SK-N-SH (cell line): ENCODE data around the gene KCNAB1. TPM values are rescaled to one million over a fixed set of nuclear protein-coding genes. Genes with fewer than 3 reads are reported as not detected.
A peak's percentile ranks its signal among the peaks of the same experiment; 100 is the strongest.

Experiments
- CTCF ChIA-PET: fragments of 300-600, 350-600 bp; formaldehyde crosslinking; extraction: SDS; loops from one replicate; lab custom pipeline; 2021; lab: Yijun Ruan, JAX
- POLR2A ChIA-PET: fragments of 350-600 bp; sonication (Branson Sonifier 250); formaldehyde crosslinking; extraction: SDS; loops from one replicate; lab custom pipeline; 2020; ENCODE audit warnings: antibody characterized with exemption, inconsistent platforms; lab: Yijun Ruan, JAX
- DNase-seq: peaks from one replicate; pipeline ENCODE4 v3.0.0; 2012
- H2AFZ ChIP-seq: fragments of 200-600 bp; sonication (generic); 2 replicates; pipeline ENCODE4 v1.8.1; 2016; ENCODE audit warnings: antibody characterized with exemption, mild to moderate bottlenecking, low read depth
- H3F3A ChIP-seq: fragments of 200-600 bp; sonication (generic); replicated peaks from 2 replicates; pipeline ENCODE3; 2016; ENCODE audit warnings: antibody characterized with exemption, mild to moderate bottlenecking; ENCODE audit not compliant: insufficient read depth
- H3K27ac ChIP-seq, 2 experiments: fragments of 200-500 bp in 1 of 2; fragments of 200-600 bp in 1 of 2; sonication (Bioruptor generic) in 1 of 2; sonication (generic), shearing (Covaris generic) in 1 of 2; 2 replicates each; pipeline versions ENCODE4 v1.5.1 to v1.6.1; 2014 to 2016; ENCODE audit warnings: low read depth in 2 of 2, inconsistent platforms in 1 of 2, low read length in 1 of 2, mild to moderate bottlenecking in 1 of 2, mixed read lengths in 1 of 2
- H3K27me3 ChIP-seq: fragments of 200-600 bp; sonication (generic), shearing (Covaris generic); 2 replicates; pipeline ENCODE4 v1.6.1; 2016; ENCODE audit warnings: mixed run types; ENCODE audit not compliant: insufficient read depth
- H3K36me3 ChIP-seq, 2 experiments: fragments of 200-500 bp in 1 of 2; fragments of 200-600 bp in 1 of 2; sonication (Bioruptor generic) in 1 of 2; sonication (generic) in 1 of 2; replicated peaks in 1 of 2; 2 replicates each; pipeline versions ENCODE3 to v1.5.1; 2014 to 2016; ENCODE audit warnings: low read length in 1 of 2, mild to moderate bottlenecking in 1 of 2; ENCODE audit not compliant: insufficient read depth in 2 of 2, control insufficient read depth in 1 of 2
- H3K4me1 ChIP-seq, 2 experiments: fragments of 200-500 bp in 1 of 2; fragments of 200-600 bp in 1 of 2; sonication (Bioruptor generic) in 1 of 2; sonication (generic), shearing (Covaris generic) in 1 of 2; 2 replicates each; pipeline versions ENCODE4 v1.5.1 to v1.6.1; 2014 to 2016; ENCODE audit warnings: low read depth in 1 of 2, low read length in 1 of 2, mixed run types in 1 of 2; ENCODE audit not compliant: insufficient read depth in 2 of 2, control insufficient read depth in 1 of 2
- H3K4me2 ChIP-seq: fragments of 200-600 bp; sonication (generic), shearing (Covaris generic); 2 replicates; pipeline ENCODE4 v1.6.1; 2017; ENCODE audit warnings: mixed run types
- H3K4me3 ChIP-seq, 2 experiments: fragments of 200-500 bp in 1 of 2; fragments of 200-600 bp in 1 of 2; sonication (Bioruptor generic) in 1 of 2; sonication (generic), shearing (Covaris generic) in 1 of 2; 2 replicates each; pipeline versions ENCODE4 v1.5.1 to v1.8.1; 2014 to 2016; ENCODE audit warnings: low read depth in 2 of 2, inconsistent platforms in 1 of 2, low read length in 1 of 2, mild to moderate bottlenecking in 1 of 2, mixed read lengths in 1 of 2, moderate library complexity in 1 of 2
- H3K79me2 ChIP-seq: fragments of 200-600 bp; sonication (generic); 2 replicates; pipeline ENCODE4 v1.8.1; 2017; ENCODE audit warnings: mild to moderate bottlenecking; ENCODE audit not compliant: insufficient read depth
- H3K9ac ChIP-seq: fragments of 200-600 bp; sonication (generic); 2 replicates; pipeline ENCODE4 v1.6.1; 2017; ENCODE audit warnings: mixed run types
- H3K9me2 ChIP-seq: fragments of 200-600 bp; sonication (generic); 2 replicates; pipeline ENCODE4 v1.6.1; 2017; ENCODE audit warnings: mixed run types
- H3K9me3 ChIP-seq: fragments of 200-600 bp; sonication (generic); 2 replicates; pipeline ENCODE4 v1.6.1; 2017; ENCODE audit warnings: mixed run types, mild to moderate bottlenecking, moderate library complexity
- H4K20me1 ChIP-seq: fragments of 200-600 bp; sonication (generic); 2 replicates; pipeline ENCODE4 v1.6.1; 2017; ENCODE audit warnings: mild to moderate bottlenecking, mixed run types; ENCODE audit not compliant: insufficient read depth
- CHD2 ChIP-seq: fragments of 150-350 bp; IDR thresholded peaks from 2 replicates; pipeline ENCODE4 v1.6.1; 2018; ENCODE audit warnings: low read length; ENCODE audit not compliant: partially characterized antibody
- ELF1 ChIP-seq: IDR thresholded peaks from 2 replicates; pipeline ENCODE4 v1.4.0; 2012
- EZH2phosphoT487 ChIP-seq: fragments of 200-600 bp; sonication (generic); IDR thresholded peaks from 2 replicates; pipeline ENCODE4 v1.6.1; 2017; ENCODE audit warnings: low read depth, mixed run types, mild to moderate bottlenecking, antibody characterized with exemption, moderate library complexity, borderline replicate concordance
- FOXM1 ChIP-seq: IDR thresholded peaks from 2 replicates; pipeline ENCODE4 v1.4.0; 2012; ENCODE audit warnings: low read depth, mild to moderate bottlenecking
- GABPA ChIP-seq: IDR thresholded peaks from 2 replicates; pipeline ENCODE4 v1.4.0; 2012; ENCODE audit warnings: low read depth, mild to moderate bottlenecking
- GATA2 ChIP-seq: sonication (generic); formaldehyde crosslinking; IDR thresholded peaks from 2 replicates; pipeline ENCODE4 v1.5.0; 2020; ENCODE audit warnings: mild to moderate bottlenecking, missing genetic modification reagents
- JUND ChIP-seq: IDR thresholded peaks from 2 replicates; pipeline ENCODE4 v1.4.0; 2012
- MAX ChIP-seq: IDR thresholded peaks from 2 replicates; pipeline ENCODE4 v1.4.0; 2012; ENCODE audit warnings: low read depth
- MEF2A ChIP-seq: IDR thresholded peaks from 2 replicates; pipeline ENCODE4 v1.4.0; 2012; ENCODE audit warnings: low read depth, borderline replicate concordance
- MXI1 ChIP-seq: IDR thresholded peaks from 2 replicates; pipeline ENCODE4 v1.6.1; 2012; ENCODE audit warnings: mild to moderate bottlenecking, low read depth, low read length, improper control_type of control experiment
- NFIC ChIP-seq: IDR thresholded peaks from 2 replicates; pipeline ENCODE4 v1.4.0; 2012; ENCODE audit warnings: borderline replicate concordance
- NRF1 ChIP-seq: IDR thresholded peaks from 2 replicates; pipeline ENCODE4 v1.6.1; 2012; ENCODE audit warnings: low read depth, mild to moderate bottlenecking, low read length
- RAD21 ChIP-seq: IDR thresholded peaks from 2 replicates; pipeline ENCODE4 v1.6.1; 2012; ENCODE audit warnings: mild to moderate bottlenecking, low read length
- RCOR1 ChIP-seq: fragments of 150-350 bp; IDR thresholded peaks from 2 replicates; pipeline ENCODE4 v1.6.1; 2017; ENCODE audit warnings: antibody characterized with exemption, low read length
- RXRA ChIP-seq: IDR thresholded peaks from 2 replicates; pipeline ENCODE4 v1.4.0; 2012; ENCODE audit warnings: low read depth, mild to moderate bottlenecking, borderline replicate concordance
- SIN3A ChIP-seq: IDR thresholded peaks from 2 replicates; pipeline ENCODE4 v1.6.1; 2012; ENCODE audit warnings: low read depth, mild to moderate bottlenecking, low read length, moderate library complexity, borderline replicate concordance
- SMC3 ChIP-seq: IDR thresholded peaks from 2 replicates; pipeline ENCODE4 v1.6.1; 2012; ENCODE audit warnings: low read depth, low read length, improper control_type of control experiment
- TCF12 ChIP-seq: IDR thresholded peaks from 2 replicates; pipeline ENCODE4 v1.4.0; 2012
- TEAD4 ChIP-seq: IDR thresholded peaks from 2 replicates; pipeline ENCODE4 v1.4.0; 2012; ENCODE audit warnings: mild to moderate bottlenecking, borderline replicate concordance; ENCODE audit not compliant: insufficient read depth
- YY1 ChIP-seq: IDR thresholded peaks from 2 replicates; pipeline ENCODE4 v1.4.0; 2012; ENCODE audit warnings: low read depth, mild to moderate bottlenecking
- ZBTB33 ChIP-seq: IDR thresholded peaks from 2 replicates; pipeline ENCODE4 v1.4.0; 2012; ENCODE audit warnings: low read depth, borderline replicate concordance
- WGBS: methylation state at CpG from one replicate; pipeline ENCODE4 v1.1.6; 2017; ENCODE audit warnings: low lambda C conversion rate; 5-methylcytosine and 5-hydroxymethylcytosine counted together
- polyA plus RNA-seq, 3 experiments: library from polyadenylated mRNA; depleted of rRNA; stranded (reverse); fragments of >200 nt; gene quantifications; 2 replicates each; pipeline ENCODE4 v1.2.3, GENCODE V29; 2012
- TF ChIP-seq, protein P1 (sequence below): fragments of 150-350 bp; IDR thresholded peaks from 2 replicates; pipeline ENCODE4 v1.6.1; 2017; ENCODE audit warnings: antibody characterized with exemption, low read length, low read depth, borderline replicate concordance
- TF ChIP-seq, protein P2 (sequence below): IDR thresholded peaks from 2 replicates; pipeline ENCODE4 v1.6.1; 2012; ENCODE audit warnings: mild to moderate bottlenecking, low read depth, low read length, moderate library complexity
- TF ChIP-seq, protein P3 (sequence below): fragments of 200-600 bp; sonication (generic); IDR thresholded peaks from 2 replicates; pipeline ENCODE4 v1.6.1; 2017; ENCODE audit warnings: antibody characterized with exemption, mild to moderate bottlenecking, moderate library complexity

Gene KCNAB1
- polyA plus RNA-seq, 1 of the 3 experiments (the other 2 are of a cell fraction): 82.1 TPM

DNA sequence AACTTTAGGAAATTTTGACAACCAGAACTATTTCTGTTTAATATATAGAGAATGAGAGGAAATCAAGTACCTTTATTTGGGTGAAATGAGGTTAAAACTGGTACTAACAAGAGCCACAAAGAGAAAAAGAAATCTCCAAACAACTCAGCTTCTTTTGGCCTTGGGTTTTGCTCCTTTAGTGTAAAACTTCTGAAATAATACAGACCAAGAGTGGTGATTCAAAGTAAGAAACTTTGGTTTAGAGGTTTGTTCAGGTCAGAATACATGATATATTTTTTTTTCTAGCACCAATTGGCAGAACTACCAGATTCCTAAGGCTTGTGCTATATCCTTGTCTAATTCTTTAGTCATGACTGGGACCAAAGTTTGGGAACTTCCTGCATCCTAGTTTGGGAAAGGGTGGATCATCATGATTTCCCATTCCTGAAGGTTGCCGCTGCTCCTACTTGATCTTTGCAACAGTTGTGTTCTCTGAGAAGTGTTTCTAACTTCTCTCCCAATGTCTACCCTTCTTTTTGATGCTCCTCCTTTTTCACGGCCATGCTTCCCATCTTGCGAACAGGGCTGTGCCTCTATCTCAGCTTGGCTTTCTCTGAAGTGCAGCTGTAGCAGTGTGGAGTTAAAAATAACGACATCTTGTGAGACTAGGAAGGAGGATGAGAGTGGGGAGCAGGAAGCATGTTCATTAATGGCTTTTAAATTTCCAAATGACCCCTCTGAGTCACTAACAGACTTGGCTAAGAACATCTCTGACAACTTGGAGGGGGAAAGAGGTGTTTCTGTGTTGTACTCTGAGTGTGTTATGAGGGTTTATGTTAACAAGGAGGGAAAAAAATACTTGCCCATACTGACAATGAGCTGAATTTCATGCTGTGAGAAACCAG, 87.7 kb downstream of the KCNAB1 start:
- Histone ChIP-seq H3K9ac (peak overlapping the region; percentile 60; the same call in 1 of the 2 replicates), H3K9me2 (no peaks in the 10 kb centered on the region), H3K4me3 (peak overlapping the region in 1 of 2 experiments; percentile 24; a peak in 1 of 4 replicates), H3K4me1 (peaks cover 0 to 24% of the 10 kb centered on the region in 2 experiments; a peak in 2 of 4 replicates), H3K9me3 (no peaks in the 10 kb centered on the region), H3K27me3 (no peaks in the 10 kb centered on the region), H3K36me3 (no peaks in the 10 kb centered on the region), H4K20me1 (no peaks in the 10 kb centered on the region), H2AFZ (peak overlapping the region; percentile 73), H3K4me2 (peak overlapping the region; percentile 55), H3K79me2 (no peaks in the 10 kb centered on the region), H3F3A (peaks cover 48% of the 10 kb centered on the region), H3K27ac (peak overlapping the region; percentile 78 to 94; a peak in 3 of 4 replicates)
- WGBS: 40% methylated on average over 4 of the region's 4 CpGs
- DNase-seq: no peak
- ChIA-PET POLR2A (no interaction called here), CTCF (interaction anchor here (0.9 kb wide), 1 partner anchor 56 kb away, joined by 3 read pairs; no protein-coding TSS in a partner anchor)
- no peak for TF ChIP-seq MEF2A
- no peak for TF ChIP-seq SIN3A
- peak; percentile 12; the same call in 1 of the 2 replicates for TF ChIP-seq TEAD4
- 0 out of 2 replicates have a peak, but pooled peaks have one; percentile 9 for TF ChIP-seq RXRA
- no peak for TF ChIP-seq GABPA
- TF ChIP-seq TCF12: 0 out of 2 replicates have a peak, but pooled peaks have one; percentile 46
- no peak for TF ChIP-seq ELF1
- TF ChIP-seq MXI1: no peak
- TF ChIP-seq ZBTB33: no peak
- no peak for TF ChIP-seq RCOR1
- no peak for TF ChIP-seq RAD21
- TF ChIP-seq MAX: no peak; the same call in 1 of the 2 replicates
- TF ChIP-seq, protein P1, sequence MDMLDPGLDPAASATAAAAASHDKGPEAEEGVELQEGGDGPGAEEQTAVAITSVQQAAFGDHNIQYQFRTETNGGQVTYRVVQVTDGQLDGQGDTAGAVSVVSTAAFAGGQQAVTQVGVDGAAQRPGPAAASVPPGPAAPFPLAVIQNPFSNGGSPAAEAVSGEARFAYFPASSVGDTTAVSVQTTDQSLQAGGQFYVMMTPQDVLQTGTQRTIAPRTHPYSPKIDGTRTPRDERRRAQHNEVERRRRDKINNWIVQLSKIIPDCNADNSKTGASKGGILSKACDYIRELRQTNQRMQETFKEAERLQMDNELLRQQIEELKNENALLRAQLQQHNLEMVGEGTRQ: no peak
- no peak for TF ChIP-seq EZH2phosphoT487
- TF ChIP-seq CHD2: no peak
- no peak for TF ChIP-seq GATA2 (CRISPR knock-in tag)
- TF ChIP-seq, protein P2, sequence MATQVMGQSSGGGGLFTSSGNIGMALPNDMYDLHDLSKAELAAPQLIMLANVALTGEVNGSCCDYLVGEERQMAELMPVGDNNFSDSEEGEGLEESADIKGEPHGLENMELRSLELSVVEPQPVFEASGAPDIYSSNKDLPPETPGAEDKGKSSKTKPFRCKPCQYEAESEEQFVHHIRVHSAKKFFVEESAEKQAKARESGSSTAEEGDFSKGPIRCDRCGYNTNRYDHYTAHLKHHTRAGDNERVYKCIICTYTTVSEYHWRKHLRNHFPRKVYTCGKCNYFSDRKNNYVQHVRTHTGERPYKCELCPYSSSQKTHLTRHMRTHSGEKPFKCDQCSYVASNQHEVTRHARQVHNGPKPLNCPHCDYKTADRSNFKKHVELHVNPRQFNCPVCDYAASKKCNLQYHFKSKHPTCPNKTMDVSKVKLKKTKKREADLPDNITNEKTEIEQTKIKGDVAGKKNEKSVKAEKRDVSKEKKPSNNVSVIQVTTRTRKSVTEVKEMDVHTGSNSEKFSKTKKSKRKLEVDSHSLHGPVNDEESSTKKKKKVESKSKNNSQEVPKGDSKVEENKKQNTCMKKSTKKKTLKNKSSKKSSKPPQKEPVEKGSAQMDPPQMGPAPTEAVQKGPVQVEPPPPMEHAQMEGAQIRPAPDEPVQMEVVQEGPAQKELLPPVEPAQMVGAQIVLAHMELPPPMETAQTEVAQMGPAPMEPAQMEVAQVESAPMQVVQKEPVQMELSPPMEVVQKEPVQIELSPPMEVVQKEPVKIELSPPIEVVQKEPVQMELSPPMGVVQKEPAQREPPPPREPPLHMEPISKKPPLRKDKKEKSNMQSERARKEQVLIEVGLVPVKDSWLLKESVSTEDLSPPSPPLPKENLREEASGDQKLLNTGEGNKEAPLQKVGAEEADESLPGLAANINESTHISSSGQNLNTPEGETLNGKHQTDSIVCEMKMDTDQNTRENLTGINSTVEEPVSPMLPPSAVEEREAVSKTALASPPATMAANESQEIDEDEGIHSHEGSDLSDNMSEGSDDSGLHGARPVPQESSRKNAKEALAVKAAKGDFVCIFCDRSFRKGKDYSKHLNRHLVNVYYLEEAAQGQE: peak; percentile 67; the same call in 1 of the 2 replicates
- peak; percentile 55 for TF ChIP-seq JUND
- no peak for TF ChIP-seq NRF1
- no peak for TF ChIP-seq SMC3
- TF ChIP-seq, protein P3, sequence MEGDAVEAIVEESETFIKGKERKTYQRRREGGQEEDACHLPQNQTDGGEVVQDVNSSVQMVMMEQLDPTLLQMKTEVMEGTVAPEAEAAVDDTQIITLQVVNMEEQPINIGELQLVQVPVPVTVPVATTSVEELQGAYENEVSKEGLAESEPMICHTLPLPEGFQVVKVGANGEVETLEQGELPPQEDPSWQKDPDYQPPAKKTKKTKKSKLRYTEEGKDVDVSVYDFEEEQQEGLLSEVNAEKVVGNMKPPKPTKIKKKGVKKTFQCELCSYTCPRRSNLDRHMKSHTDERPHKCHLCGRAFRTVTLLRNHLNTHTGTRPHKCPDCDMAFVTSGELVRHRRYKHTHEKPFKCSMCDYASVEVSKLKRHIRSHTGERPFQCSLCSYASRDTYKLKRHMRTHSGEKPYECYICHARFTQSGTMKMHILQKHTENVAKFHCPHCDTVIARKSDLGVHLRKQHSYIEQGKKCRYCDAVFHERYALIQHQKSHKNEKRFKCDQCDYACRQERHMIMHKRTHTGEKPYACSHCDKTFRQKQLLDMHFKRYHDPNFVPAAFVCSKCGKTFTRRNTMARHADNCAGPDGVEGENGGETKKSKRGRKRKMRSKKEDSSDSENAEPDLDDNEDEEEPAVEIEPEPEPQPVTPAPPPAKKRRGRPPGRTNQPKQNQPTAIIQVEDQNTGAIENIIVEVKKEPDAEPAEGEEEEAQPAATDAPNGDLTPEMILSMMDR: no peak
- no peak for TF ChIP-seq YY1
- TF ChIP-seq NFIC: peak; percentile 74
- peak; percentile 57; the same call in 1 of the 2 replicates for TF ChIP-seq FOXM1
